IMR-90 (cell line): ENCODE results near the gene TCF12.

Experiments
- BHLHE40 ChIP-seq: fragments of 150-350 bp; IDR thresholded peaks from 2 replicates; pipeline ENCODE4 v1.6.1; 2016; ENCODE audit warnings: mild to moderate bottlenecking, low read depth, low read length
- CEBPB ChIP-seq: IDR thresholded peaks from 2 replicates; pipeline ENCODE4 v1.6.1; 2012; ENCODE audit warnings: low read depth, low read length, improper control_type of control experiment
- CHD1 ChIP-seq: IDR thresholded peaks from 2 replicates; pipeline ENCODE4 v1.6.1; 2012; ENCODE audit warnings: low read depth, low read length, improper control_type of control experiment
- CTCF ChIP-seq: conservative IDR thresholded peaks from 2 replicates; pipeline ENCODE4 v1.5.1; 2012; ENCODE audit warnings: mild to moderate bottlenecking, low read depth, low read length, improper control_type of control experiment
- ELK1 ChIP-seq: fragments of 150-350 bp; IDR thresholded peaks from 2 replicates; pipeline ENCODE4 v1.6.1; 2016; ENCODE audit warnings: low read depth, mild to moderate bottlenecking, low read length, moderate library complexity, borderline replicate concordance
- FOS ChIP-seq: fragments of 150-350 bp; IDR thresholded peaks from 2 replicates; pipeline ENCODE4 v1.6.1; 2016; ENCODE audit warnings: low read depth, low read length
- MAFK ChIP-seq: IDR thresholded peaks from 2 replicates; pipeline ENCODE4 v1.6.1; 2012; ENCODE audit warnings: low read depth, low read length, improper control_type of control experiment
- POLR2A ChIP-seq: IDR thresholded peaks from 2 replicates; pipeline ENCODE4 v1.6.1; 2012; ENCODE audit warnings: mild to moderate bottlenecking, low read depth, low read length
- RAD21 ChIP-seq: IDR thresholded peaks from 2 replicates; pipeline ENCODE4 v1.6.1; 2012; ENCODE audit warnings: low read length, improper control_type of control experiment
- RCOR1 ChIP-seq: IDR thresholded peaks from 2 replicates; pipeline ENCODE4 v1.6.1; 2012; ENCODE audit warnings: mild to moderate bottlenecking, low read length, improper control_type of control experiment; ENCODE audit not compliant: insufficient replicate concordance
- RFX5 ChIP-seq: IDR thresholded peaks from 2 replicates; pipeline ENCODE4 v1.8.0; 2012; ENCODE audit warnings: low read depth, mild to moderate bottlenecking, low read length, moderate library complexity
- SMC3 ChIP-seq: fragments of 150-350 bp; IDR thresholded peaks from 2 replicates; pipeline ENCODE4 v1.6.1; 2016; ENCODE audit warnings: low read depth, mild to moderate bottlenecking, antibody characterized with exemption, low read length, moderate library complexity
- USF2 ChIP-seq: fragments of 150-350 bp; IDR thresholded peaks from 2 replicates; pipeline ENCODE4 v1.6.1; 2017; ENCODE audit warnings: mild to moderate bottlenecking, antibody characterized with exemption, low read length, low read depth

GRCh38 chr15:57287123-57287521 lies 368.7 kb downstream of the TCF12 start:
- TF ChIP-seq RAD21 (no peak), CTCF (no peak), POLR2A (no peak), RCOR1 (no peak), USF2 (no peak), CHD1 (no peak), ELK1 (no peak), CEBPB (no peak), BHLHE40 (no peak), SMC3 (no peak), RFX5 (no peak), FOS (no peak), MAFK (no peak)
